H1 (cell line): ENCODE data around the gene MICA. TPM values are rescaled to one million over a fixed set of nuclear protein-coding genes. Genes with fewer than 3 reads are reported as not detected.

Experiments
- CTCF ChIA-PET: fragments of 300-600 bp; sonication (Branson Sonifier 250); formaldehyde crosslinking; loops from one replicate; lab custom pipeline; 2021; ENCODE audit not compliant: partially characterized antibody; lab: Charles Lee
- POLR2A ChIA-PET: fragments of 300-600 bp; sonication (Branson Sonifier 250); formaldehyde crosslinking; loops from one replicate; lab custom pipeline; 2021; ENCODE audit warnings: inconsistent platforms; ENCODE audit not compliant: partially characterized antibody; lab: Charles Lee
- DNase-seq, 2 experiments: peaks; one replicate each; pipeline versions ENCODE4 v3.0.0 to v3.0.0-alpha.2; 2010 to 2022; ENCODE audit warnings: low spot score in 2 of 2, low read depth in 1 of 2, mixed read lengths in 1 of 2
- FAIRE-seq: peaks from 2 replicates; lab custom pipeline; 2011; peaks lifted over from hg19 to GRCh38; lab: Jason Lieb, UNC
- H2AFZ ChIP-seq: 2 replicates; pipeline ENCODE4 v1.8.1; 2012; ENCODE audit warnings: low read length, inconsistent platforms
- H2AK5ac ChIP-seq: 2 replicates; pipeline ENCODE4 v1.6.1; 2013; ENCODE audit warnings: low read depth, low read length
- H2BK120ac ChIP-seq: replicated peaks from 2 replicates; pipeline ENCODE3; 2013; ENCODE audit warnings: low read depth, low read length, inconsistent platforms
- H2BK12ac ChIP-seq: 2 replicates; pipeline ENCODE4 v1.6.1; 2013; ENCODE audit warnings: low read depth, low read length
- H2BK15ac ChIP-seq: 2 replicates; pipeline ENCODE4 v1.6.1; 2013; ENCODE audit warnings: low read length
- H2BK20ac ChIP-seq: 2 replicates; pipeline ENCODE4 v1.6.1; 2013; ENCODE audit warnings: low read length
- H2BK5ac ChIP-seq: 2 replicates; pipeline ENCODE4 v1.6.1; 2013; ENCODE audit warnings: low read depth, low read length
- H3K14ac ChIP-seq: 2 replicates; pipeline ENCODE4 v1.6.1; 2013; ENCODE audit warnings: inconsistent platforms; ENCODE audit not compliant: insufficient read length
- H3K18ac ChIP-seq: 2 replicates; pipeline ENCODE4 v1.6.1; 2013; ENCODE audit warnings: low read length; ENCODE audit errors: extremely low read depth
- H3K23ac ChIP-seq: 2 replicates; pipeline ENCODE4 v1.6.1; 2013; ENCODE audit warnings: inconsistent platforms; ENCODE audit not compliant: insufficient read length
- H3K23me2 ChIP-seq: 2 replicates; pipeline ENCODE4 v1.6.1; 2013; ENCODE audit warnings: low read depth, low read length
- H3K27ac ChIP-seq: 2 replicates; pipeline ENCODE4 v1.6.1; 2011; ENCODE audit warnings: low read depth, low read length, inconsistent platforms
- H3K27me3 ChIP-seq, 4 experiments: replicated peaks in 1 of 4; 1 replicate in 1 of 4; 2 replicates in 3 of 4; pipeline versions ENCODE4 v1.6.1 to v1.8.1; 2011 to 2013; ENCODE audit warnings: low read length in 3 of 4, mild to moderate bottlenecking in 3 of 4, inconsistent platforms in 2 of 4, mixed read lengths in 2 of 4, moderate library complexity in 1 of 4; ENCODE audit not compliant: control insufficient read depth in 3 of 4, insufficient read depth in 3 of 4; ENCODE audit errors: extremely low read depth in 1 of 4
- H3K36me3 ChIP-seq, 4 experiments: 2 replicates each; pipeline versions ENCODE4 v1.6.1 to v1.8.1; 2011 to 2013; ENCODE audit warnings: mild to moderate bottlenecking in 4 of 4, low read length in 3 of 4, moderate library complexity in 2 of 4, control low read depth in 1 of 4, inconsistent platforms in 1 of 4; ENCODE audit not compliant: insufficient read depth in 4 of 4, control insufficient read depth in 2 of 4
- H3K4ac ChIP-seq: replicated peaks from 2 replicates; pipeline ENCODE3; 2013; ENCODE audit warnings: low read length, low read depth, mixed read lengths, inconsistent platforms; ENCODE audit not compliant: insufficient read length
- H3K4me1 ChIP-seq, 4 experiments: replicated peaks in 1 of 4; 1 replicate in 1 of 4; 2 replicates in 3 of 4; pipeline versions ENCODE4 v1.6.1 to v1.8.1; 2011 to 2013; ENCODE audit warnings: low read length in 3 of 4, inconsistent platforms in 2 of 4, mixed read lengths in 1 of 4; ENCODE audit not compliant: insufficient read depth in 4 of 4, control insufficient read depth in 3 of 4
- H3K4me2 ChIP-seq, 2 experiments: 2 replicates each; pipeline versions ENCODE4 v1.6.1 to v1.8.1; 2011 to 2013; ENCODE audit warnings: low read depth in 2 of 2, low read length in 2 of 2, control low read depth in 1 of 2, inconsistent platforms in 1 of 2, mild to moderate bottlenecking in 1 of 2; ENCODE audit not compliant: insufficient read depth in 1 of 2
- H3K4me3 ChIP-seq, 4 experiments: fragments of 200-600, 300-600 bp in 1 of 4; sonication (generic), shearing (Covaris generic), sonication (Bioruptor Twin) in 1 of 4; 2 replicates each; pipeline versions ENCODE4 v1.5.1 to v1.8.1; 2011 to 2016; ENCODE audit warnings: low read length in 4 of 4, low read depth in 3 of 4, control low read depth in 2 of 4, inconsistent platforms in 2 of 4, mild to moderate bottlenecking in 2 of 4, mixed read lengths in 1 of 4, moderate library complexity in 1 of 4; ENCODE audit not compliant: insufficient read depth in 2 of 4; ENCODE audit errors: extremely low read depth in 1 of 4
- H3K56ac ChIP-seq: replicated peaks from 2 replicates; pipeline ENCODE3; 2013; ENCODE audit warnings: low read depth, mild to moderate bottlenecking, mixed read lengths, low read length, inconsistent platforms; ENCODE audit not compliant: insufficient read length
- H3K79me1 ChIP-seq: 2 replicates; pipeline ENCODE4 v1.6.1; 2013; ENCODE audit warnings: low read depth, low read length, control low read depth
- H3K79me2 ChIP-seq, 2 experiments: 2 replicates each; pipeline versions ENCODE4 v1.6.1 to v1.8.1; 2012 to 2013; ENCODE audit warnings: low read length in 2 of 2, mild to moderate bottlenecking in 2 of 2, inconsistent platforms in 1 of 2; ENCODE audit not compliant: insufficient read depth in 2 of 2, control insufficient read depth in 1 of 2
- H3K9ac ChIP-seq, 4 experiments: replicated peaks in 1 of 4; 1 replicate in 1 of 4; 2 replicates in 3 of 4; pipeline versions ENCODE4 v1.6.1 to v1.8.1; 2011 to 2013; ENCODE audit warnings: low read depth in 3 of 4, low read length in 3 of 4, control low read depth in 2 of 4, mild to moderate bottlenecking in 2 of 4, moderate library complexity in 2 of 4, inconsistent platforms in 1 of 4; ENCODE audit errors: extremely low read depth in 1 of 4
- H3K9me3 ChIP-seq, 2 experiments: 2 replicates each; pipeline versions ENCODE4 v1.6.1 to v1.8.1; 2012 to 2013; ENCODE audit warnings: mild to moderate bottlenecking in 2 of 2, moderate library complexity in 2 of 2, control low read depth in 1 of 2, inconsistent platforms in 1 of 2, low read depth in 1 of 2, low read length in 1 of 2, mixed read lengths in 1 of 2; ENCODE audit not compliant: insufficient read depth in 2 of 2
- H4K20me1 ChIP-seq, 2 experiments: replicated peaks in 1 of 2; 2 replicates each; pipeline versions ENCODE3 to v1.8.1; 2011 to 2013; ENCODE audit warnings: inconsistent platforms in 2 of 2, low read length in 2 of 2, mild to moderate bottlenecking in 1 of 2; ENCODE audit not compliant: insufficient read depth in 2 of 2, control insufficient read depth in 1 of 2
- H4K5ac ChIP-seq: 2 replicates; pipeline ENCODE4 v1.6.1; 2013; ENCODE audit warnings: low read length, low read depth, mixed read lengths, inconsistent platforms; ENCODE audit not compliant: insufficient read length
- H4K8ac ChIP-seq: 2 replicates; pipeline ENCODE4 v1.8.0; 2013; ENCODE audit warnings: mild to moderate bottlenecking, moderate library complexity, low read length, inconsistent platforms; ENCODE audit not compliant: insufficient read depth; ENCODE audit errors: extremely low read depth
- H4K91ac ChIP-seq: replicated peaks from 2 replicates; pipeline ENCODE3; 2013; ENCODE audit warnings: low read length, mixed read lengths, inconsistent platforms; ENCODE audit not compliant: insufficient read length
- POLR2A ChIP-seq, 2 experiments: IDR thresholded peaks; 1 replicate in 1 of 2; 2 replicates in 1 of 2; pipeline ENCODE4 v1.6.1; 2011; ENCODE audit warnings: low read depth in 2 of 2, low read length in 2 of 2, mild to moderate bottlenecking in 2 of 2; ENCODE audit errors: control extremely low read depth in 1 of 2
- WGBS, 2 experiments: shearing (Covaris generic) in 1 of 2; methylation state at CpG; one replicate each; pipeline versions ENCODE4 v1.1.6 to v1.1.7; 2013 to 2015; ENCODE audit warnings: low lambda C conversion rate in 2 of 2, mixed read lengths in 2 of 2, inconsistent platforms in 1 of 2, low coverage in 1 of 2, missing lambda C conversion rate in 1 of 2; ENCODE audit not compliant: insufficient replicate concordance in 2 of 2, insufficient coverage in 1 of 2, insufficient read length in 1 of 2; ENCODE audit errors: extremely low coverage in 1 of 2, missing lambda C conversion rate in 1 of 2; 5-methylcytosine and 5-hydroxymethylcytosine counted together
- polyA plus RNA-seq, 7 experiments: library from polyadenylated mRNA; depleted of rRNA in 3 of 7; stranded (reverse) in 5 of 7; unstranded in 2 of 7; fragments of >200 nt in 5 of 7; fragments of 200-250 nt in 2 of 7; gene quantifications; 1 replicate in 5 of 7; 2 replicates in 1 of 7; 4 replicates in 1 of 7; pipeline versions ENCODE4 v1.2.1 to v1.2.3, GENCODE V29; 2011 to 2013; ENCODE audit warnings: missing spikeins in 2 of 7, mixed read lengths in 2 of 7
- total RNA-seq: library from RNA; stranded (reverse); fragmentation: NEBNext Ultra II Directional; extraction: Animal tissue kit (Norgen Biotek cat#: 25700); gene quantifications from 2 replicates; pipeline ENCODE4 v1.2.1, GENCODE V29; 2021

The MICA gene
- total and polyA plus RNA-seq, 2 of the 8 experiments (the other 6 are each of a cell fraction or from before 2014, with no cell fraction given), result 12.5 to 16.3 TPM

DNA sequence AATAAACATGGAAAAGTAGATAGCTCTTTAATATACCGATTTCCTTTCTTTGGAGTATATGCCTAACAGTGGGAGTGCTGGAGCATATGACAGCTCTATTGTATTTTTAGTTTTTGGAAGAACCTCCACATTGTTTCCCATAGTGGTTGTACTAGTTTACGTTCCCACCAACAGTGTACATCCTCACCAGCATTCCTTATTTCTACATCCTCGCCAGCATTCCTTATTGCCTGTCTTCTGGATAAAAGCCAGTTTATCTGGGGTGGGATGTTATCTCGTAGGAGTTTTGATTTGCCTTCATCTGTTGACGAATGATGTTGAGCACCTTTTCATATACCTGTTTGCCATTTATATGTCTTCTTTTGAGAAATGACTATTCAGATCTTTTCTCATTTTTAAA is 2.6 kb downstream of the MICA start:
- H3K56ac ChIP-seq, result no peak overlapping the region
- H2AK5ac ChIP-seq, result no peak overlapping the region
- H3K18ac ChIP-seq, result no peak overlapping the region
- H3K4me3 ChIP-seq, result peak overlapping the region in 1 of 4 experiments; percentile 27; a peak in 1 of 8 replicates
- no peak overlapping the region for H3K14ac ChIP-seq
- no peak overlapping the region for H2BK12ac ChIP-seq
- H3K27ac ChIP-seq, result no peak overlapping the region
- H2BK15ac ChIP-seq, result no peak overlapping the region
- peaks cover 10 to 63% of the 10 kb centered on the region in 2 experiments for H3K79me2 ChIP-seq
- peaks cover 0 to 10% (median 3%) of the 10 kb centered on the region in 4 experiments; a peak in 3 of 7 replicates for H3K27me3 ChIP-seq
- H3K23me2 ChIP-seq, result peaks cover 11% of the 10 kb centered on the region; the same call in 1 of the 2 replicates
- no peak overlapping the region for H4K5ac ChIP-seq
- DNase-seq, result no peak
- H4K91ac ChIP-seq, result no peak overlapping the region
- no peak for FAIRE-seq
- peaks cover 0 to 4% (median 2%) of the 10 kb centered on the region in 4 experiments; a peak in 3 of 8 replicates for H3K36me3 ChIP-seq
- WGBS, 2 experiments, result 80% methylated on average over 5 of the region's 5 CpGs; no CpG with 5 or more reads in 1 of the 2 experiments
- ChIA-PET CTCF (interaction anchor here (0.7 kb wide), 1 partner anchor 36 kb away, joined by 3 read pairs; no protein-coding TSS in a partner anchor), POLR2A (interaction anchor here (1.1 kb wide), 1 partner anchor 57 kb away, joined by 3 read pairs; no protein-coding TSS in a partner anchor)
- no peak overlapping the region for H3K9ac ChIP-seq
- no peak overlapping the region for H3K4ac ChIP-seq
- H3K4me2 ChIP-seq, result peak overlapping the region; percentile 29; a peak in 2 of 4 replicates
- H2AFZ ChIP-seq, result no peak overlapping the region
- peaks cover 2 to 14% (median 4%) of the 10 kb centered on the region in 4 experiments for H3K4me1 ChIP-seq
- no peaks in the 10 kb centered on the region for H3K9me3 ChIP-seq
- TF ChIP-seq POLR2A (IDR thresholded peaks at IDR 0.05; ENCODE audit: control extremely low read depth in 1 of 2, low read depth in 2 of 2, low read length in 2 of 2), result no peak
- no peak overlapping the region for H2BK20ac ChIP-seq
- no peak overlapping the region for H2BK120ac ChIP-seq
- H2BK5ac ChIP-seq, result no peak overlapping the region
- no peak overlapping the region for H4K8ac ChIP-seq
- no peak overlapping the region for H3K23ac ChIP-seq
- peaks cover 9% of the 10 kb centered on the region for H3K79me1 ChIP-seq
- H4K20me1 ChIP-seq, result peaks cover 13 to 14% of the 10 kb centered on the region in 2 experiments
